GM12864 (cell line): ENCODE measurements around the gene CWC22.

Experiments
- DNase-seq: peaks from one replicate; pipeline ENCODE4 v3.0.0-alpha.2; 2011; ENCODE audit warnings: low read depth
- H3K4me3 ChIP-seq: 2 replicates; pipeline ENCODE4 v1.5.1; 2011; ENCODE audit warnings: mild to moderate bottlenecking, low read depth, low read length, control low read depth
- TF ChIP-seq, protein P1 (sequence below): IDR thresholded peaks from 2 replicates; pipeline ENCODE4 v1.5.1; 2011; ENCODE audit warnings: low read depth, mild to moderate bottlenecking, moderate library complexity, low read length, control low read depth, inconsistent platforms; ENCODE audit errors: missing control alignments

The CWC22 gene

DNA sequence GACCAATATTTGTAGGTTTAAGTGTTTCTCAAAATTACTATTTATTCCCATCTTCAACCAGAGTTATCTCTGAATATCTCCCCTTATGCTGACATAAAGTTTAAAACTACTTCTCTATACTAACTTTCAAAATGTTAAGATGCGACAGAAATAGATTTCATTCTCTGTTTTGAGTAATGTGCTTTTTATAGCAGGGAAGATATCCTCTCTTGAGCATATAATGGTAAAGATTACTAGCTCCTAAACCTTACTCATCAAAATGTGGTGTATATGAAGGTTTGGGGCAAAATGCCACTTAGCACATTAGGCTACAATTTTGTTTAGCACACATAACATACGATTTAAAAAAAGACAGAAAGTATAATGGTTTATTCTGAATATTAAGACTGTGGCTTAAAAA is 54.4 kb downstream of the CWC22 start:
- H3K4me3 ChIP-seq, result no peak overlapping the region
- no peak for DNase-seq

DNA sequence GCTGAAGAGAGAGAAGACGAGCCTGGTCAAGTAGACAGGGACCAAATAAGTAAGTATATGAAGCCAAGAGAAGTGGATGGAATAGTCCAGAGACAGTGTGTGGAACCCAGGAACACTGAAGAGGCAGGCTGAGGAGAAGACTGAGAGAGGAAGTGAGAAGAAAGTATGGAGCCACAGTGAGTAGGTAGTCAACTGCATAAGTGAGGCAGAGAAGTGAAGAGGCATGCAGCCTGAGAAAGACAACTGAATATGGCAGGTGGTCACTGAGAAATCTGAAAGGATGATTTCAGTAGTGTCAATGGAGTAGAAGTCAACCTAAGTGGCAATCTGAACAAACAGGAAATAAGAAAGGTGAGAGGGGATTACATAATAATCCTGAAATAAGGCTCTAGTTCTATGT is 55.4 kb downstream of the CWC22 start:
- no peak for DNase-seq
- TF ChIP-seq, protein P1, sequence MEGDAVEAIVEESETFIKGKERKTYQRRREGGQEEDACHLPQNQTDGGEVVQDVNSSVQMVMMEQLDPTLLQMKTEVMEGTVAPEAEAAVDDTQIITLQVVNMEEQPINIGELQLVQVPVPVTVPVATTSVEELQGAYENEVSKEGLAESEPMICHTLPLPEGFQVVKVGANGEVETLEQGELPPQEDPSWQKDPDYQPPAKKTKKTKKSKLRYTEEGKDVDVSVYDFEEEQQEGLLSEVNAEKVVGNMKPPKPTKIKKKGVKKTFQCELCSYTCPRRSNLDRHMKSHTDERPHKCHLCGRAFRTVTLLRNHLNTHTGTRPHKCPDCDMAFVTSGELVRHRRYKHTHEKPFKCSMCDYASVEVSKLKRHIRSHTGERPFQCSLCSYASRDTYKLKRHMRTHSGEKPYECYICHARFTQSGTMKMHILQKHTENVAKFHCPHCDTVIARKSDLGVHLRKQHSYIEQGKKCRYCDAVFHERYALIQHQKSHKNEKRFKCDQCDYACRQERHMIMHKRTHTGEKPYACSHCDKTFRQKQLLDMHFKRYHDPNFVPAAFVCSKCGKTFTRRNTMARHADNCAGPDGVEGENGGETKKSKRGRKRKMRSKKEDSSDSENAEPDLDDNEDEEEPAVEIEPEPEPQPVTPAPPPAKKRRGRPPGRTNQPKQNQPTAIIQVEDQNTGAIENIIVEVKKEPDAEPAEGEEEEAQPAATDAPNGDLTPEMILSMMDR, result no peak
- H3K4me3 ChIP-seq, result no peak overlapping the region

More for the DNA sequence above, 54.4 kb downstream of the CWC22 start:
- TF ChIP-seq, protein P1, result no peak

DNA sequence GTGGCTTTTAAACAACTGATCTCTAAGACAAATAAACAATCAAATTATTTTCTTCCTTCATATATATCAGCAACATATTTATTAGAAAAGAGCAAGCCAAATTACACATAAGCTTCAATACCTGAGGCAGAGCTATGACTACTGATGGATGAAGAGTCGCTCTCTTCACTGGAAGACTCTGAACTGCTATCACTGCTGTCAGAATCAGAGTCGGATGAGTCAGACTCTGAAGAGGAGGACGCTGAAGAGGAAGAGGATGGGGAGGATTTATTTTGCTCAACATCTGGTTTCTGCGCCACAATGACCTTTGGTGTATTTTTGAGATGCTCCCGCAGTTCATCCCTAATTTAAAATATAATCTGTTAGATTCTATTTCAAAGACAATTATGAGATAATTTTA is 56.7 kb downstream of the CWC22 start:
- no peak overlapping the region for H3K4me3 ChIP-seq
- TF ChIP-seq, protein P1, result no peak
- no peak for DNase-seq

DNA sequence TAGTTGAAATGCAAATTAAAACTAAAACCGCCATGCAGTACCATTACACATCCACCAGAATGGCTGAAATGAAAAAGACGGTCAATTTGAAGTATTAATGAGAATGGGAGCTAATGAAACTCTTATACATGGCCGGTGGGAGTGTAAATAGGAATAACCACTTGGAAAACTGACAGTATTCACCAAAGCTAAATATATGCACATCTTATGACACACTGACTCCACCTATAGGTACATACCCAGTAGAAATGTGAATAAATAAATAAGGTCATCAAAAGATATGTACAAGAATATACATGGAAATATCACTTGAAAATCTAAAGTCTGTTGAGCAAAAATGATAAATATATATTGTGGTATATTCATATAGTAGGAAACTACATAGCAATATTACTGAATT is 57.7 kb downstream of the CWC22 start:
- TF ChIP-seq, protein P1, result no peak
- H3K4me3 ChIP-seq, result no peak overlapping the region
- no peak for DNase-seq

DNA sequence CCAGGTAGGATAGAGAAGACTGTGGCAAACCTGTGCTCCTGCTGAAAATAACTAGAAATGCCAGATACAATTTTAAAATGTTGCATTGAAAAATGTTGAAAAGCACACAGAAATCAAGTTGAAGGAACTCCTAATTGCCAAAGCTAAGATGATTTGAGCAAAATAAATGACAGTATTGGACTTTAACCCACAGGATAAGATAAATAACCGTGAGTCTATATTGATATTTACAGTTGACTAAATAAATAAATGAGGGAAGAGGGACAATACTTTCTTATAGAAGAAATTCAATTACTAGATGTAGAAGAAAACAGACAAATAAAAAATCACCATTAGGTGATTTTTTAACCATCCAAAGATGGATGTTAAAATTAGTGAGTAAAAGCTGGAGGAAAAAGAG is 59.0 kb downstream of the CWC22 start:
- no peak overlapping the region for H3K4me3 ChIP-seq
- DNase-seq, result no peak
- TF ChIP-seq, protein P1, result no peak

DNA sequence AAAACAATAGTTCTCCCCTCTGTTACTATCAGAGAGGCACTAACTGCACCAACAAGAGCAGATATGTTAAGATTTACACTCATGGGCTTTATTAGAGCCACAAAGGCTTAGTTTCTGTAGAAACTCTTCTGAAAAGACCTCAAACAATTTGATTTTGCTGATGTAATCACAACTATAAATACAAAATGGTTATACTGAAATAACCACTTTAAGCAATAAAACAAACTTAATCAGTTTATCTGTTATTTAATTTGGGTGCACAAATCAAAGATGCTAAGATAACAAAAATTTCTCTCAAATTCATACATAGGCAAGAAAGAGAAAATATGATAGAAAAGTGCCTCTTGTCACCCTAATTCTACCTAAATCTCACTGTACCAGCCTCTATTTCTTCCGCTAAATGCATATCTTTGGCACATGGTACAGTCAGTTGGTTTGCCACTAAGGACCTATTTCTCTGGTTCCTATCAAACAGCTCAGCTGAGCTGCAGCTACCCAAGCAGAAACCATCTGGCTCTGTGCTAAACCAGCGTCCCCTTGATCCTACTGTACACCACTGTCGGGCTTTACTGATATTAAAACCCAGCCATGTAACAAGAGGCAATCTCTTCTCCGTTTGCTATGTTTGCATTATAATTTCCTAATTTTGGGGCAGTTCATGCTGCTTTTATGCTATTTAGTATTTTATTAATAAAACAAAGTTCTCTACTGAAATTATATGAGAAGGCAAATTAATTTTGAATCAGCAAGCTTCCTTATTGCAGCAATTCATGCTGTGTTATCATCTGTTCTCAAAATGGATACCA is 60.1 kb downstream of the CWC22 start:
- TF ChIP-seq, protein P1, result no peak
- H3K4me3 ChIP-seq, result no peak overlapping the region
- DNase-seq, result no peak

DNA sequence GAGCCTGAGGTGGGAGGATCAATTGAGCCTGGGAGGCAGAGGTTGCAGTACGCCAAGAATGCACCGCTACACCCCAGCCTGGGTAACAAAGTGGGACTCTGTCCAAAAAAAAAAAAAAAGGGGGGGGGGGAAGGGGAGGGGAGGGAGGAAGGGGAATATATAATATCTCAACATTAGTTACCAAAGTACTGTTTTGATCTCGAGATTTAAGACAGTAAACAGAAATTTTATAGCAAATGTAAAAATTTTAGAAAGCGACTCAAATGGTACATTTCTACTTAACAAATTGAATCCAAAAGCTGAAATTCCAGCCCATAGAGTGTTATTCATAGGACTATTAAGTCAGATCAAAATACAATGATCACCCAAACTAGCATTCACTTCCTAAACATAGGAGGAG is 60.8 kb downstream of the CWC22 start:
- TF ChIP-seq, protein P1, result no peak
- no peak overlapping the region for H3K4me3 ChIP-seq

More for the DNA sequence above, 60.8 kb downstream of the CWC22 start:
- DNase-seq, result no peak
